Body of pancreas (tissue), 4 donors: ENCODE results near the gene ATG10. TPM values are rescaled to one million over a fixed set of nuclear protein-coding genes. Genes with fewer than 3 reads are reported as not detected.
A peak's percentile ranks its signal among the peaks of the same experiment; 100 is the strongest.

Source experiments
- ATAC-seq: fragments of 150-250 bp; one replicate; pipeline ENCODE4 v1.9.1; 2016
- DNase-seq, 4 donors: peaks; one replicate each; pipeline ENCODE4 v3.0.0-alpha.2; 2019
- H3K27ac ChIP-seq, 4 donors: fragments of 200-600 bp; sonication (generic); 1 replicate in 3 of 4; 2 replicates in 1 of 4; pipeline versions ENCODE4 v1.5.1 to v1.6.1; 2016 to 2019; ENCODE audit warnings: mild to moderate bottlenecking in 1 of 4, mixed read lengths in 1 of 4, moderate library complexity in 1 of 4
- H3K27me3 ChIP-seq, 2 donors: fragments of 200-600 bp; sonication (generic); one replicate each; pipeline ENCODE4 v1.6.0; 2016; ENCODE audit warnings: mild to moderate bottlenecking in 1 of 2
- H3K36me3 ChIP-seq, 2 donors: fragments of 200-600 bp; sonication (generic); replicated peaks in 1 of 2; 2 replicates each; pipeline ENCODE4 v1.5.1; 2016; ENCODE audit warnings: low read depth in 2 of 2; ENCODE audit not compliant: insufficient read depth in 1 of 2
- H3K4me1 ChIP-seq: fragments of 200-600 bp; sonication (generic); one replicate; pipeline ENCODE4 v1.6.0; 2016
- H3K4me3 ChIP-seq, 2 donors: fragments of 200-600 bp; sonication (generic); 1 replicate in 1 of 2; 2 replicates in 1 of 2; pipeline ENCODE4 v1.5.1; 2016 to 2019
- H3K9me3 ChIP-seq, 3 donors: fragments of 200-600 bp; sonication (generic); 1 replicate in 2 of 3; 2 replicates in 1 of 3; pipeline ENCODE4 v1.5.1; 2016
- CTCF ChIP-seq, 7 experiments: fragments of 450-650 bp in 4 of 7; fragments of 200-600 bp in 3 of 7; sonication (generic) in 3 of 7; IDR thresholded peaks; one replicate each; pipeline ENCODE4 v1.5.1; 2016 to 2019; ENCODE audit warnings: antibody characterized with exemption in 7 of 7
- POLR2A ChIP-seq, 3 donors: fragments of 450-650 bp; IDR thresholded peaks; one replicate each; pipeline ENCODE4 v1.6.1; 2016; ENCODE audit warnings: antibody characterized with exemption in 3 of 3, mild to moderate bottlenecking in 2 of 3
- WGBS, 2 donors: methylation state at CpG; one replicate each; pipeline ENCODE4 v1.1.5; 2017; 5-methylcytosine and 5-hydroxymethylcytosine counted together
- intact Hi-C: fragments of 100-400 bp; cut with DNase I; formaldehyde crosslinking; loops from one replicate; pipeline ENCODE4 v1.15.1; 2023
- total RNA-seq, 2 donors: library from RNA; depleted of rRNA; stranded (reverse); fragments of >200 nt; gene quantifications; one replicate each; pipeline ENCODE4 v1.1.0, GENCODE V29; 2016

ATG10 gene
- total RNA-seq, 2 donors from 2014 or later: 2.9 to 4.6 TPM

DNA sequence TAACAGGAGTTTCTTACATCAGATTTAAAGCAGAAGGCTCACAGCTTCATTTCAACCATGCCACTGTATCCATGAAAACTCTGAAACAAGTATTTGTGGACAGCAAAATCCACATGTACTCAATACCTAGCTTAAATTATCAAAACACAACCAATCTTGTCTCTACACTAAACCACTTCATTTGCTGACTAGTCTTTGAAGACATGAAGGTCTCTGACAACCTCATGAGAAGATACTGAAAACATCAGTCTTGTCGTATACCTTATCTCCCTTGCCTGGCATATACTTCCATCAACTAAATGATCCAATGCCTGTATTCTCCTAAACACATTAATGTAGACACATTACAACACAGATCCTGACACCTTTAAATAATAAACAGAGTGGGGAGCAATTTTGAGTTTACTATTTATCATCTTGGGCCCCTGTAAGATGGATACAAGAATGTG lies 303.4 kb downstream of the ATG10 start:
- no peaks in the 10 kb centered on the region for H3K27me3 ChIP-seq
- H3K4me3 ChIP-seq: no peak overlapping the region
- TF ChIP-seq POLR2A (IDR thresholded peaks at IDR 0.05) (no peak), CTCF (IDR thresholded peaks at IDR 0.05) (no peak)
- intact Hi-C loops: no loop called here
- 93 to 97% methylated on average over 1 of the region's 1 CpG for WGBS, 2 donors
- DNase-seq (no peak), ATAC-seq (no peak)
- no peaks in the 10 kb centered on the region for H3K9me3 ChIP-seq
- H3K27ac ChIP-seq: no peak overlapping the region
- H3K36me3 ChIP-seq: peaks cover 11 to 12% of the 10 kb centered on the region in 2 donors
- peaks cover 23% of the 10 kb centered on the region for H3K4me1 ChIP-seq

- intact Hi-C loops: no loop called here
- no peaks in the 10 kb centered on the region for H3K9me3 ChIP-seq
- peak overlapping the region; percentile 77 to 95 for H3K4me3 ChIP-seq
- no peak for ATAC-seq
- peaks cover 11 to 12% of the 10 kb centered on the region in 2 donors for H3K36me3 ChIP-seq
- WGBS, 2 donors: 63 to 65% methylated on average over 11 of the region's 11 CpGs
- peak overlapping the region in 3 of 4 donors; percentile 78 to 87 (median 85) for H3K27ac ChIP-seq
- no peaks in the 10 kb centered on the region for H3K27me3 ChIP-seq
- TF ChIP-seq POLR2A (IDR thresholded peaks at IDR 0.05) (no peak), CTCF (IDR thresholded peaks at IDR 0.05) (no peak)
- DNase-seq: no peak
- H3K4me1 ChIP-seq: peaks cover 23% of the 10 kb centered on the region
These were observed 305.2 kb downstream of the ATG10 start for GRCh38 chr5:82276800-82277612.

DNA sequence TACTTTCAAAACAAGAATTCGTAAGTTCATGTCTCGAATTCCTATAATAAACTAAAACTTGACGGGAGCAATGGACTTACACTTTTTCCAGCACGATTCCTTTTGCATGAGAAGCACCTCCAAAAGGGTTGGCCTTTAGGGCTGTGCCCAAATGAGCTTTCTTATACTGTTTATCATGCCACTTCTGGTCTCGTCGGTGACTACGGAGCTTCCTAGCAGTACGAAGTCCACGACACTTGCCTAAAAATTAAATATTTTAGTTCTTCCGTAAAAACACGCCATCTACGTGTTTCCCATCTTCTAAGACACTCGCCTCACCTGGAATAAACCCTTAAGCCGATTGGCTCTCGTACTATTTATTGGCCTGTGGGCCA lies 305.8 kb downstream of the ATG10 start:
- Histone ChIP-seq H3K27me3 (no peaks in the 10 kb centered on the region), H3K4me3 (peak overlapping the region; percentile 77 to 95), H3K27ac (peak overlapping the region; percentile 78 to 87 (median 84)), H3K36me3 (peaks cover 11 to 12% of the 10 kb centered on the region in 2 donors), H3K4me1 (peaks cover 23% of the 10 kb centered on the region), H3K9me3 (no peaks in the 10 kb centered on the region)
- WGBS, 2 donors: 1 to 2% methylated on average over 15 of the region's 15 CpGs
- ATAC-seq (no peak), DNase-seq (no peak)
- intact Hi-C loops: no loop called here
- no peak for TF ChIP-seq CTCF (IDR thresholded peaks at IDR 0.05)
- TF ChIP-seq POLR2A (IDR thresholded peaks at IDR 0.05): no peak

GRCh38 chr5:82277987-82278710 lies 306.3 kb downstream of the ATG10 start, which contains the start of gene RPS23:
TSS of gene RPS23 (minus strand) at chr5:82278354. CDS start at chr5:82278323, 31 bp downstream.
- peak; percentile 88 to 93 (median 90) for DNase-seq

More at GRCh38 chr5:82277987-82278710, 306.3 kb downstream of the ATG10 start, which contains the start of gene RPS23:
- peak within 1 kb of the TSS; percentile 77 to 95 for H3K4me3 ChIP-seq
- 1% methylated on average over 40 to 54 of the region's 60 CpGs for WGBS, 2 donors
- intact Hi-C loops: no loop called here
- H3K9me3 ChIP-seq: no peaks in the 10 kb centered on the region
- peak; percentile 97 for ATAC-seq
- TF ChIP-seq POLR2A (IDR thresholded peaks at IDR 0.05): peak; percentile 56 to 80 (median 77)
- TF ChIP-seq CTCF (IDR thresholded peaks at IDR 0.05): no peak
- H3K27me3 ChIP-seq: no peaks in the 10 kb centered on the region
- peaks cover 23% of the 10 kb centered on the region for H3K4me1 ChIP-seq
- H3K27ac ChIP-seq: peak within 1 kb of the TSS; percentile 78 to 87 (median 84)
- H3K36me3 ChIP-seq: peaks cover 11 to 12% of the 10 kb centered on the region in 2 donors
